ENCODE results near the gene CCDC197.

The CCDC197 gene

GRCh38 chr14:93991649-93992048 is 5.5 kb upstream of the CCDC197 start:
- intact Hi-C loops (cut with DNase I) = no loop called here
- DNase-seq = no peak

GRCh38 chr14:93993382-93993781 is 3.7 kb upstream of the CCDC197 start:
- DNase-seq = no peak
- intact Hi-C loops (cut with DNase I) = no loop called here

GRCh38 chr14:93994919-93995682 is 2.0 kb upstream of the CCDC197 start:
- intact Hi-C loops (cut with DNase I) = no loop called here
- peak in 37 of 42 donors; percentile 21 to 87 (median 48) for DNase-seq

- DNase-seq = no peak
- intact Hi-C loops (cut with DNase I) = no loop called here
Observed at GRCh38 chr14:93996130-93996695, 888 bp upstream of the CCDC197 start.

- intact Hi-C loops (cut with DNase I) = no loop called here
- DNase-seq = no peak
Observed at GRCh38 chr14:93997916-93998870, 1.1 kb downstream of the CCDC197 start.

- intact Hi-C loops (cut with DNase I) = no loop called here
Observed at GRCh38 chr14:93998871-93999403, 1.8 kb downstream of the CCDC197 start.

DNA sequence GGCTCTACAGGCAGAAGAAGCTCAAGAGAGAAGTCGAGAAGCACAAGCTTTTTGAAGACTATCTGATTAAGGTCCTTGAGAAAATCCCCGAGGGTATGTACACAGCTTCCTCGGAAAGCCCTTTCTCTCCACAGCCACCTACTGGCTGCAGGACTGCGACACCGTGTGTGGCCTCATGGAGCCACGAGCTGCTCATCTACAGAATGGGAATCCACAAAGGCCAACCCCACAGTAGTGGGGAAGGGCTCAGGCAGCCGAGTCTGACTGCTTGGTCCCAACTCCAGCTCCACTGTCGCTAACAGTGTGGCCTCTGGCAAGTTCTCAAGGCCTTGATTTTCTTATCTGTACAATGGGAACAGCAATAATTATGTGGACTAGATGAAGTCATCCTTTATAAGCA is 2.5 kb downstream of the CCDC197 start:
- intact Hi-C loops (cut with DNase I) = no loop called here
- no peak for DNase-seq

More at GRCh38 chr14:93998871-93999403, 1.8 kb downstream of the CCDC197 start:
- no peak for DNase-seq

- no peak for DNase-seq
- intact Hi-C loops (cut with DNase I) = loop anchor here (2.0 kb wide), 1 partner anchor 61 kb away; no protein-coding TSS in a partner anchor
Observed at GRCh38 chr14:94000267-94000666, 3.2 kb downstream of the CCDC197 start.

DNA sequence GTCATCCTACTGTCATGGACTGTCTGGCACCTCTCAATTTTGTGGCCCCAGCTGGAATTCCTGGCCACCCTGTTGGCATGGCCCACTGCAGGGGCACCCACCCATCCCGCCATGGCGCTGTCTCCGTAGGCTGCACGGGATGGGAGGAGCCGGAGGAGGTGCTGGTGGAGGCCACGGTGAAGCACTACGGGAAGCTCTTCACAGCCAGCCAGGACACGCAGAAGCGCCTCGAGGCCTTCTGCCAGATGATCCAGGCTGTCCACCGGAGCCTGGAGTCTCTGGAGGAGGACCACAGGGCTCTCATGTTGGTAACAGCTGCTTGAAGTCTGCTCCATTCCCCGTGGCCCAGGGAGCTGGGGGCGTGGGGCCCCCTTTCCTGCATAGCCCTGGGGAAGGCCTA is 3.9 kb downstream of the CCDC197 start:
- intact Hi-C loops (cut with DNase I) = loop anchor here (2.0 kb wide), 1 partner anchor 62 kb away; no protein-coding TSS in a partner anchor
- DNase-seq = no peak

DNA sequence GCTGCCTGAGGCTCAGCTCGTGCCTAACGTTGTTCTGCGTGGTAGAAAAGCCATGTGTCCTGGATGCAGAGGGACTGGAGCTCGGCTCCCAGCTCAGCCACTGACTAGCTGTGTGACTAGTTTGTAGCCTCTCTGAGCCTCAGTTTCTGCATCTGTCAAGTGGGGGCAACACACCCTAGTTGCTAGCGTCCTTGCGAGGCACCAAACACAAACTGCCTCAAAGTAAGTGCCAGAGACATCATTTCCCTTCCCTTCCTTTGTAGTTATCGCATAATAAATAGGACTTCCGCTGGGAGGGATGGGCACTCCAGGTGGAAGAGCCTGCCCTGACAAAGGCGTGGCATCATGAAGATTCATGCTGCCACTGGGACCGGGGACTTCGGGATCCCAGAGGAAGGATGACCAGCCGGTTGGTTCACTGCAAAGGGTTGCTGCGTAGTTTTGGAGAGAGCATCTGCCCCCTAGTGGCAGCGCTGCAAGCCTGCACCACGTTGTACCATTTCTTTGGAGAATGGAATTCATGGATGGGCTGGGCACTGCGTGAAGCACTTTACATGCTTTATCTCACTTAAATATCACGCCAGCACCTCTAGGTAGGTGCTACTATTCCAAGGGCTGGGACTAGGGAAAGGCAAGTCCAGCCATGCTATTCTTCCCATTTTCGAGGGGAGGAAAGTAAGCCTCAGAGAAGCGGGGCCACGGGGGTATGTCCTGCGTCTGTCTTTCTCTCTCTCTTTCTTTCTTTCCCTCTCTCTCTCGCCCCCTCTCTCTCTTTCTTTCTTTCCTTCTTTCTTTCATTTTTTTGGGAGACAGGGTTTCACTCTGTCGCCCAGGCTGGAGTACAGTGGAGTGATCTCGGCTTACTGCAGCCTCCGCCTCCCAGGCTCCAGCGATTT is 4.6 kb downstream of the CCDC197 start:
- intact Hi-C loops (cut with DNase I) = loop anchor here (2.0 kb wide), 1 partner anchor 63 kb away; no protein-coding TSS in a partner anchor
- DNase-seq = peak; percentile 35 to 85 (median 64)

- DNase-seq = no peak
- intact Hi-C loops (cut with DNase I) = no loop called here
Observed at GRCh38 chr14:94003397-94003796, 6.3 kb downstream of the CCDC197 start.

DNA sequence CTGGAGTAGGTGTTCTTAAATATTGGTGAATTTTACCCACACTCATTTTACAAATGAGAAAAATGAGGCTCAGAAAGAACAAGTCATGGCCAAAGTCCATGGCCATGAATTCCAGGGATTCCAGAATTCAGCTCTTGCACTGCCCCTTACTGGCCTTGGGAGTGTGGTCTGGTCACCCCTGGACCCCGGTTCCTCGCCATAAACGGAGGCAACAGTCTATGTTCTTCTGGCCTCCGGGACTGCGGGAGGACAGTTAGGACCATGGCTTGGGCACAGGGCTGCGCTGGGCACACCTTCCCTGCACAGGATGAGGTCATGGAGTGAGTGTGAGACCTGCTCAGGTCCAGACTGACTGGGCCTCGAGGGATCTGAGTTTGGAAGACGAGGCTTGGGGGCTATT is 6.9 kb downstream of the CCDC197 start:
- no peak for DNase-seq
- intact Hi-C loops (cut with DNase I) = no loop called here

DNA sequence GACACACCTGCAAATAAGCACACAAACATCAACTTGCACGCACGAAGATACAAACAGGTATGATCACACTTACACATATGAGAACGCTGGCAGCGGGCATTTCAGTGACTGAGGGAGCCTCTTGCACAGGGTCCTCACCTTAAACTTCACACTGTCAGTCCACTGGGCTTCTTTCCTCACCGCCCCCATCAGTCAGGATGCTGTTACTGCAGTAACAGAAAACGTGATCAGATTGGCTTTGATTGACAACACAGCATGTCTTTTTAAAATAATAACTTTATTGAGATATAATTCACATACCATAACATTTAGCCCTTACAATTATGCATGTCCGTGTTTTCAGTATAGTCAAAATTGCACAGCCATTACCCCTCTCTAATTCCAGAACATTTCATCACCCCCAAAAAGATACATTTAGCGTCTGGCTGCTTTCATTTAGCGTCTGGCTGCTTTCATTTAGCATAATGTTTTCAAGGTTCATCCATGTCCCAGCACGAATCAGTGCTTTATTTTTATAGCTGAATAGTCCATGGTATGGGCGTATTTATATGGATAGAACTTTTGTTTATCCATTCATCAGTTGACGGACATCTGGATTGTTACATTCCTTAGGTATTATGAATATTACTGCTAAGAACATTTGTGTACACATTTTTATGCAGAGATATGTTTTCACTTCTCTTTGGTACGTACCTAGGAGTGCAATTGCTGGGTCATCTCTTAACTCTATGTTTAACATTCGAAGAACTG is 8.4 kb downstream of the CCDC197 start:
- DNase-seq = no peak
- intact Hi-C loops (cut with DNase I) = no loop called here

- no peak for DNase-seq
- intact Hi-C loops (cut with DNase I) = no loop called here
Observed at GRCh38 chr14:94008234-94008633, 11.1 kb downstream of the CCDC197 start.

GRCh38 chr14:94009767-94010166 is 12.7 kb downstream of the CCDC197 start:
- DNase-seq = no peak
- intact Hi-C loops (cut with DNase I) = no loop called here

- intact Hi-C loops (cut with DNase I) = no loop called here
- DNase-seq = no peak
Observed at GRCh38 chr14:94010625-94011024, 13.5 kb downstream of the CCDC197 start.

- intact Hi-C loops (cut with DNase I) = no loop called here
- no peak for DNase-seq
Observed at GRCh38 chr14:94011795-94012194, 14.7 kb downstream of the CCDC197 start.

GRCh38 chr14:94014382-94014781 is 17.3 kb downstream of the CCDC197 start:
- no peak for DNase-seq
- intact Hi-C loops (cut with DNase I) = no loop called here

All from head of caudate nucleus (tissue), 42 donors.